Esophagus squamous epithelium (tissue), 5 donors: Measurements from ENCODE around the gene CAMK4. TPM values are rescaled to one million over a fixed set of nuclear protein-coding genes. Genes with fewer than 3 reads are reported as not detected.
"Not testable (repeated sequence)": the region's sequence is repeated elsewhere in the genome, so short reads cannot be mapped to it uniquely, and the experiment has no call there.

Experiments
- DNase-seq: peaks from one replicate; lab custom pipeline; 2025; lab: John Stamatoyannopoulos, UW
- H3K27ac ChIP-seq, 4 donors: fragments of 200-600 bp; sonication (generic); one replicate each; pipeline ENCODE4 v1.5.1; 2016 to 2019; ENCODE audit warnings: mild to moderate bottlenecking in 1 of 4
- H3K27me3 ChIP-seq, 4 donors: fragments of 200-600 bp; sonication (generic); 1 replicate in 3 of 4; 2 replicates in 1 of 4; pipeline versions ENCODE4 v1.5.1 to v1.6.0; 2017 to 2021; ENCODE audit warnings: antibody characterized with exemption in 1 of 4
- H3K36me3 ChIP-seq, 3 donors: fragments of 200-600 bp; sonication (generic); one replicate each; pipeline ENCODE4 v1.5.1; 2016 to 2019
- H3K4me1 ChIP-seq, 3 donors: fragments of 200-600 bp; sonication (generic); one replicate each; pipeline ENCODE4 v1.5.1; 2017 to 2019
- H3K4me3 ChIP-seq, 4 donors: fragments of 200-600 bp; sonication (generic); 1 replicate in 3 of 4; 2 replicates in 1 of 4; pipeline ENCODE4 v1.5.1; 2016 to 2019; ENCODE audit warnings: mild to moderate bottlenecking in 2 of 4, moderate library complexity in 1 of 4
- H3K9me3 ChIP-seq, 3 donors: fragments of 200-600 bp; sonication (generic); one replicate each; pipeline ENCODE4 v1.5.1; 2016 to 2019
- POLR2A ChIP-seq, 4 donors: fragments of 450-650 bp; IDR thresholded peaks; one replicate each; pipeline ENCODE4 v1.6.1; 2017; ENCODE audit warnings: antibody characterized with exemption in 4 of 4, mild to moderate bottlenecking in 4 of 4, moderate library complexity in 3 of 4
- WGBS, 2 donors: methylation state at CpG; one replicate each; pipeline ENCODE4 v1.1.5; 2018; 5-methylcytosine and 5-hydroxymethylcytosine counted together
- intact Hi-C: fragments of 100-400 bp; cut with DNase I; formaldehyde crosslinking; loops from one replicate; pipeline ENCODE4 v1.15.0; 2022
- total RNA-seq, 4 donors: library from RNA; depleted of rRNA; stranded (reverse); fragments of >200 nt; gene quantifications; one replicate each; pipeline ENCODE4 v1.1.0, GENCODE V29; 2016
- TF ChIP-seq, protein P1 (sequence below), 6 experiments: fragments of 450-650 bp in 4 of 6; fragments of 200-600 bp in 2 of 6; sonication (generic) in 2 of 6; IDR thresholded peaks; one replicate each; pipeline ENCODE4 v1.5.1; 2016 to 2019; ENCODE audit warnings: antibody characterized with exemption in 6 of 6, mild to moderate bottlenecking in 4 of 6, moderate library complexity in 4 of 6
- donor health status: DM: yes; HTN: yes; CAD: no.

CAMK4 gene
- total RNA-seq, 4 donors from 2014 or later: 1.5 to 3.2 (median 2.6) TPM

DNA sequence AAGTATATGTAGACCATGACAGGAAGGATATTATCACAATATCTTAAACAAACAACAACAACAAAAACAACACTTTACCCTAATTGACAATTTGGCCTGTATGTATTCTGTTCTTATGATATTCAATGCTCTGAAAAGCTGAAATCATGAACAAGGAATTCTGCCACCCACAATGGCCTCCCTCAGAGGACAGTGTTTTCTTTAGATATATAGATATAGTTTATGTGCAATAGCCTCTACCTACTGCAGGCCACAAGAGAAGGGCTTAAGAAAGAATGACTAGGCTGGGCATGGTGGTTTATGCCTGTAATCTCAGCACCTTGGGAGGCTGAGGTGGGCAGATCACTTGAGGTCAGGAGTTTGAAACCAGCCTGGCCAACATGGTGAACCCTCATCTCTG, 183.4 kb downstream of the CAMK4 start:
- intact Hi-C loops: no loop called here
- no peak for TF ChIP-seq POLR2A (IDR thresholded peaks at IDR 0.05)
- TF ChIP-seq, protein P1, sequence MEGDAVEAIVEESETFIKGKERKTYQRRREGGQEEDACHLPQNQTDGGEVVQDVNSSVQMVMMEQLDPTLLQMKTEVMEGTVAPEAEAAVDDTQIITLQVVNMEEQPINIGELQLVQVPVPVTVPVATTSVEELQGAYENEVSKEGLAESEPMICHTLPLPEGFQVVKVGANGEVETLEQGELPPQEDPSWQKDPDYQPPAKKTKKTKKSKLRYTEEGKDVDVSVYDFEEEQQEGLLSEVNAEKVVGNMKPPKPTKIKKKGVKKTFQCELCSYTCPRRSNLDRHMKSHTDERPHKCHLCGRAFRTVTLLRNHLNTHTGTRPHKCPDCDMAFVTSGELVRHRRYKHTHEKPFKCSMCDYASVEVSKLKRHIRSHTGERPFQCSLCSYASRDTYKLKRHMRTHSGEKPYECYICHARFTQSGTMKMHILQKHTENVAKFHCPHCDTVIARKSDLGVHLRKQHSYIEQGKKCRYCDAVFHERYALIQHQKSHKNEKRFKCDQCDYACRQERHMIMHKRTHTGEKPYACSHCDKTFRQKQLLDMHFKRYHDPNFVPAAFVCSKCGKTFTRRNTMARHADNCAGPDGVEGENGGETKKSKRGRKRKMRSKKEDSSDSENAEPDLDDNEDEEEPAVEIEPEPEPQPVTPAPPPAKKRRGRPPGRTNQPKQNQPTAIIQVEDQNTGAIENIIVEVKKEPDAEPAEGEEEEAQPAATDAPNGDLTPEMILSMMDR (IDR thresholded peaks at IDR 0.05): no peak

DNA sequence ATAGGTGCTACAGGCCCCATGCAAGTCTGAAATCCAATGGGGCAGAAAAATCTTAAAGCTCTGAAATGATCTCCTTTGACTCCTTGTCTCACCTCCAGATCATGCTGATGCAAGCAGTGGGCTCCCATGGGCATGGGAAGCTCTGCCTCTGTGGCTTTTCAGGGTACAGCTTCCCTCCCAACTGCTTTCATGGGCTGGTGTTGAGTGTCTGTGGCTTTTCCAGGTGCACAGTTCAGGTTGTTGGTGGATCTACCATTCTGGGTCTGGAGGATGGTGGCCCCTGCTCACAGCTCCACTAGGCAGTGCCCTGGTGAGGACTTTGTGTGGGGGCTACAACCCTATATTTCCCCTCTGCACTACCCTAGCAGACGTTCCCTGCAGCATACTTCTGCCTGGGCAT, 184.6 kb downstream of the CAMK4 start:
- intact Hi-C loops: no loop called here
- no peaks in the 10 kb centered on the region for H3K9me3 ChIP-seq
- TF ChIP-seq, protein P1 (IDR thresholded peaks at IDR 0.05): no peak
- no peak for TF ChIP-seq POLR2A (IDR thresholded peaks at IDR 0.05)
- no peaks in the 10 kb centered on the region for H3K27me3 ChIP-seq
- H3K4me3 ChIP-seq: no peak overlapping the region
- no peaks in the 10 kb centered on the region for H3K36me3 ChIP-seq
- H3K4me1 ChIP-seq: no peaks in the 10 kb centered on the region
- H3K27ac ChIP-seq: no peak overlapping the region
- no peak for DNase-seq
- 80% methylated on average over 1 of the region's 1 CpG; no CpG with 5 or more reads in 1 of the 2 donors for WGBS, 2 donors

More for the DNA sequence above, 183.4 kb downstream of the CAMK4 start:
- Histone ChIP-seq H3K27me3 (no peaks in the 10 kb centered on the region), H3K9me3 (no peaks in the 10 kb centered on the region), H3K4me3 (no peak overlapping the region), H3K27ac (no peak overlapping the region), H3K4me1 (no peaks in the 10 kb centered on the region), H3K36me3 (no peaks in the 10 kb centered on the region)
- no peak for DNase-seq

- DNase-seq, H3K27me3 ChIP-seq, intact Hi-C loops, H3K9me3 ChIP-seq, H3K36me3 ChIP-seq, H3K27ac ChIP-seq, H3K4me1 ChIP-seq, H3K4me3 ChIP-seq: not testable (repeated sequence)
Measured at GRCh38 chr5:111409266-111409665, 185.1 kb downstream of the CAMK4 start.

- H3K4me1 ChIP-seq, H3K9me3 ChIP-seq, intact Hi-C loops, H3K36me3 ChIP-seq, H3K27me3 ChIP-seq, H3K4me3 ChIP-seq, DNase-seq, H3K27ac ChIP-seq: not testable (repeated sequence)
- 87 to 92% methylated on average over 3 of the region's 3 CpGs for WGBS, 2 donors
Measured at GRCh38 chr5:111410067-111410466, 185.9 kb downstream of the CAMK4 start.

GRCh38 chr5:111411301-111411700, 187.1 kb downstream of the CAMK4 start:
- 92 to 100% methylated on average over 1 of the region's 1 CpG for WGBS, 2 donors
- H3K4me3 ChIP-seq: no peak overlapping the region
- TF ChIP-seq, protein P1 (IDR thresholded peaks at IDR 0.05): no peak
- no peak for TF ChIP-seq POLR2A (IDR thresholded peaks at IDR 0.05)
- DNase-seq: no peak
- intact Hi-C loops: no loop called here
- H3K4me1 ChIP-seq: no peaks in the 10 kb centered on the region
- H3K9me3 ChIP-seq: no peaks in the 10 kb centered on the region
- no peaks in the 10 kb centered on the region for H3K36me3 ChIP-seq
- H3K27ac ChIP-seq: no peak overlapping the region
- no peaks in the 10 kb centered on the region for H3K27me3 ChIP-seq

DNA sequence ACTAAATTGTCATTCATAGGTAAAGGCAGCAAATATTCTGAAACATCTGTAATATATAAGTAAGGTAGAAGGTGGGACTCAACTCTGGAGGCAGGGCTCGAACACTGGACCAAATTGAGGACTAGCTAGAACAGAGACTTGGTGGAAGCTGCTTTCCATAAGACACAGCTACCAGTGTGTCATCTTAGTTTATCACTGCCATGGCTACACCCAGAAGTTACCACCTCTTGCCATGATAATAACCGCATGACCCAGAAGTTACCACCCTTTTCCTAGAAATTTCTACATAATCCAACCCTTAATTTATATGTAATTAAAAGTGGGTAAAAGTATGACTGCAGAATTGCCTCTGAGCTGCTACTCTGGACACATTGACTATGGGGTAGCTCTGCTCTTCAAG, 188.4 kb downstream of the CAMK4 start:
- H3K27me3 ChIP-seq: no peaks in the 10 kb centered on the region
- no peak for DNase-seq

More for the DNA sequence above, 188.4 kb downstream of the CAMK4 start:
- no peaks in the 10 kb centered on the region for H3K4me1 ChIP-seq
- H3K9me3 ChIP-seq: no peaks in the 10 kb centered on the region
- TF ChIP-seq POLR2A (IDR thresholded peaks at IDR 0.05): no peak
- TF ChIP-seq, protein P1 (IDR thresholded peaks at IDR 0.05): no peak
- 87 to 95% methylated on average over 2 of the region's 2 CpGs for WGBS, 2 donors
- no peak overlapping the region for H3K27ac ChIP-seq
- no peaks in the 10 kb centered on the region for H3K36me3 ChIP-seq
- intact Hi-C loops: no loop called here
- H3K4me3 ChIP-seq: no peak overlapping the region
